Osteocyte (in vitro differentiated cells): ENCODE data around the gene OR1J2. TPM values are rescaled to one million over a fixed set of nuclear protein-coding genes. Genes with fewer than 3 reads are reported as not detected.
A peak's percentile ranks its signal among the peaks of the same experiment; 100 is the strongest.

Experiments
- DNase-seq: peaks from one replicate; pipeline ENCODE4 v3.0.0; 2021; ENCODE audit warnings: mixed read lengths; ENCODE audit not compliant: unreplicated experiment; ENCODE audit errors: extremely low spot score
- H3K27ac Mint-ChIP-seq: one replicate; pipeline ENCODE4 v1.8.0; 2021; ENCODE audit warnings: mild to moderate bottlenecking, mixed read lengths; ENCODE audit not compliant: unreplicated experiment
- H3K27me3 Mint-ChIP-seq: one replicate; pipeline ENCODE4 v1.8.0; 2021; ENCODE audit warnings: mixed read lengths; ENCODE audit not compliant: unreplicated experiment
- H3K36me3 Mint-ChIP-seq: one replicate; pipeline ENCODE4 v1.8.0; 2021; ENCODE audit warnings: mixed read lengths; ENCODE audit not compliant: unreplicated experiment
- H3K4me1 Mint-ChIP-seq: one replicate; pipeline ENCODE4 v1.8.0; 2021; ENCODE audit warnings: mixed read lengths; ENCODE audit not compliant: unreplicated experiment
- H3K4me3 Mint-ChIP-seq: one replicate; pipeline ENCODE4 v1.8.0; 2021; ENCODE audit warnings: mild to moderate bottlenecking, moderate library complexity, mixed read lengths; ENCODE audit not compliant: unreplicated experiment
- H3K9me3 Mint-ChIP-seq: one replicate; pipeline ENCODE4 v1.8.0; 2021; ENCODE audit warnings: mixed read lengths; ENCODE audit not compliant: unreplicated experiment
- long read RNA-seq: library from polyadenylated mRNA; unstranded; transcript quantifications from one replicate; pipeline ENCODE4 v2.0.0, GENCODE V29; 2021
- total RNA-seq: library from RNA; stranded (reverse); gene quantifications from 2 replicates; pipeline ENCODE4 v1.2.1, GENCODE V29; 2021
- TF ChIP-seq, protein P1 (sequence below): fragments of 200-600 bp; sonication (generic); IDR thresholded peaks from 2 replicates; pipeline ENCODE4 v1.5.0; 2021; ENCODE audit warnings: antibody characterized with exemption, mild to moderate bottlenecking, moderate library complexity

OR1J2 gene, protein sequence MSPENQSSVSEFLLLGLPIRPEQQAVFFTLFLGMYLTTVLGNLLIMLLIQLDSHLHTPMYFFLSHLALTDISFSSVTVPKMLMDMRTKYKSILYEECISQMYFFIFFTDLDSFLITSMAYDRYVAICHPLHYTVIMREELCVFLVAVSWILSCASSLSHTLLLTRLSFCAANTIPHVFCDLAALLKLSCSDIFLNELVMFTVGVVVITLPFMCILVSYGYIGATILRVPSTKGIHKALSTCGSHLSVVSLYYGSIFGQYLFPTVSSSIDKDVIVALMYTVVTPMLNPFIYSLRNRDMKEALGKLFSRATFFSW
- not detected in 2 replicates for total RNA-seq
- long read RNA-seq: 0 reads

DNA sequence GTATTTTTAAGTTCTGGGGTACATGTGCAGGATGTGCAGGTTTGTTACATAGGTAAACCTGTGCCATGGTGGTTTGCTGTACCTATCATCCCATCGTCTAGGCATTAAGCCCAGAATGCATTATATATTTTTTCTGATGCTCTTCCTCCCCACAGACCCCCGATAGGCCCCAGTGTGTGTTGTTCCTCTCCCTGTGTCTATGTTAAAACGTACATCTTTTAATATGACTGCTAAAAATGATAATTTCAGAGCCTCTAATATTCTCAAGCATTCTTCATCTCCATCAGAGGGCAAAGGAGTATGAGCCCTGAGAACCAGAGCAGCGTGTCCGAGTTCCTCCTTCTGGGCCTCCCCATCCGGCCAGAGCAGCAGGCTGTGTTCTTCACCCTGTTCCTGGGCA is at the start of gene OR1J2:
Gene OR1J2 (plus strand): TSS at position 301 of the 400 bp plus-strand sequence. CDS start 0 bp downstream, at position 301.
- Mint-ChIP-seq H3K9me3 (no peaks in the 10 kb centered on the region), H3K27ac (no peak within 1 kb of the TSS), H3K4me1 (no peaks in the 10 kb centered on the region), H3K36me3 (no peaks in the 10 kb centered on the region), H3K4me3 (no peak within 1 kb of the TSS), H3K27me3 (peaks cover 50% of the 10 kb centered on the region)
- DNase-seq: no peak
- TF ChIP-seq, protein P1, sequence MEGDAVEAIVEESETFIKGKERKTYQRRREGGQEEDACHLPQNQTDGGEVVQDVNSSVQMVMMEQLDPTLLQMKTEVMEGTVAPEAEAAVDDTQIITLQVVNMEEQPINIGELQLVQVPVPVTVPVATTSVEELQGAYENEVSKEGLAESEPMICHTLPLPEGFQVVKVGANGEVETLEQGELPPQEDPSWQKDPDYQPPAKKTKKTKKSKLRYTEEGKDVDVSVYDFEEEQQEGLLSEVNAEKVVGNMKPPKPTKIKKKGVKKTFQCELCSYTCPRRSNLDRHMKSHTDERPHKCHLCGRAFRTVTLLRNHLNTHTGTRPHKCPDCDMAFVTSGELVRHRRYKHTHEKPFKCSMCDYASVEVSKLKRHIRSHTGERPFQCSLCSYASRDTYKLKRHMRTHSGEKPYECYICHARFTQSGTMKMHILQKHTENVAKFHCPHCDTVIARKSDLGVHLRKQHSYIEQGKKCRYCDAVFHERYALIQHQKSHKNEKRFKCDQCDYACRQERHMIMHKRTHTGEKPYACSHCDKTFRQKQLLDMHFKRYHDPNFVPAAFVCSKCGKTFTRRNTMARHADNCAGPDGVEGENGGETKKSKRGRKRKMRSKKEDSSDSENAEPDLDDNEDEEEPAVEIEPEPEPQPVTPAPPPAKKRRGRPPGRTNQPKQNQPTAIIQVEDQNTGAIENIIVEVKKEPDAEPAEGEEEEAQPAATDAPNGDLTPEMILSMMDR: no peak

DNA sequence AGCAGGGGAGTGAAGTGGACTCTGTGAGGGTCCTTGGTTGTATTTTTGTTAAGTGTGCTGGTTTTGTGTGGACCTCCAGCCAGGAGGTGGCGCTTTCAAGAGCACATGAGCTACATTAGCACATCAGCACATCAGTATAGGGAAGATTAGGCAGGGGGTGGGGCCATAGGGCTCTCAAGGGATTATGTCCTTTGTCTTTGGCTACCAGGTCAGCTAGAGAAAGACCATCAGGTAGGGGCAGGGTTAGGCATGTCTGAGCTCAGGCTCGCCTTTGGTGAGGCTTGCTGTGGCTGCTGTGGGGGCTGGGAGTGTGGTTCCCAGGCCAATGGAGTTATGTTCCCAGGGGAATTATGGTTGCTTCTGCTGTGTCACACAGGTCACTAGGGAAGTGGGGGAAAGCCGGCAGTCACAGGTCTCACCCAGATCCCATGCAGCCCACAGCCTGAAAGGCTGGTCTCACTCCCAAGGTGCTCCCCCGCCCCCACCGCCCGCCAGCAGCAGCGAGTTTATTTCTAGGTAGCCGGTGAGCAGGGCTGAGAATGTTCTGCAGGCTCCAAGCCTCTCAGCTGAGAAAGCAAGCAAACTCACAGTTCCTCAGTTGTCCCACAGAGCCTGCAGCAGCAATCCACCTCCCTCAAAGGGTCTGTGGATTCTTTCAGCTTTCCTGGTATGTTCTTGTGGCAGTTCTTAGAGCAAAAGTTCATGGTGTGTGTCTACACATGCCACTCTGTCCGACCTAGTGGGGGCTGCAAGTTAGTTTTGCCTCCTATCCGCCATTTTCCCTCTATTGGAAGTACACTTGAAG is 46.6 kb upstream of the OR1J2 start:
- H3K4me1 Mint-ChIP-seq: peaks cover 20% of the 10 kb centered on the region
- no peaks in the 10 kb centered on the region for H3K36me3 Mint-ChIP-seq
- TF ChIP-seq, protein P1: no peak
- H3K27me3 Mint-ChIP-seq: peaks cover 77% of the 10 kb centered on the region
- H3K9me3 Mint-ChIP-seq: peaks cover 6% of the 10 kb centered on the region
- peak overlapping the region; percentile 53 for H3K27ac Mint-ChIP-seq
- DNase-seq: no peak
- H3K4me3 Mint-ChIP-seq: peak overlapping the region; percentile 77

DNA sequence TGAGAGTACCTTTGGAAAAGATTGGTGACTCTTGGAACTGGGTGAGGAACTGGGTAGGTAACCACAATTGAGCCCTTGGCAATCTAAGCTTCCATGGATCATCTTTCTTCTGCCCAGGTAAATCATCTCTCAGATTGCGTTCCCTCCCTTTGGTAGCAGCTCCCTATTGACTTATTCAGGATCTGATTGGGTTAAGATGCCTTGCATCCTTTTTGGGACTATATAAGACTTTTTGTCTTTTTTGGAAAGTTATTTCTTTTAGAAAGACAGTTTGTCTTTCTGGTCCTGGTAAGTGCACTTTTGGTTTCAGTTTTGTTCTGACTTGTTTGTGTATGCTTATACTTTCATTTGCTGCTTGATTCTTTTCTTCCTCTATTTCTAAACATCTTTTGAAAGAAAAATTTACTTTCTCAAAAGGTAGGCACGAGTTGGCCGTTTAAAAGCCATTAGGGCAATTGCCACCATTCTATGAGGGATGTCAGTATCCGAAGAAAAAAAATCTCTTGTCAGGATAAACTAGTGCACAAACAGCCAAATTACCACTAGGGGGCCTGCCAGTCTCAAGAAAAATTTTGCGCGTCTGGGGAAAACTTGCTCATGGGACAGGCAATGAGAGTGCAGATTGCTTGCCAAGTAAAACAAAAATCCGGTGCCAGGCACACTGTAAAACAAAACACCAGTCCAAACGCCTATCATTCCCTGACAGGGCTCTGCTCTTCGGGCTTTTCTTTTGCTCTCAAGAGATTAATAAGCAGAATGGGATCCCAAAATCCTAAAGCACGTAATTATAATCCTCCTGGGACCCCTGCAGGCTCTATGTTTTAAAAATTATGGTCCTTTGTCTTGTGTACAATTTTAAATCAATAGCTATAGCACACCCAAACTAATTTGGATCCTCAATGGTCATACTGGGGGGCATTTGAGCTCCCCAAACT is 45.7 kb upstream of the OR1J2 start:
- TF ChIP-seq, protein P1: peak; percentile 85
- H3K27ac Mint-ChIP-seq: peak overlapping the region; percentile 53
- peaks cover 20% of the 10 kb centered on the region for H3K4me1 Mint-ChIP-seq
- DNase-seq: peak; percentile 91
- peaks cover 6% of the 10 kb centered on the region for H3K9me3 Mint-ChIP-seq
- no peaks in the 10 kb centered on the region for H3K36me3 Mint-ChIP-seq
- H3K4me3 Mint-ChIP-seq: peak overlapping the region; percentile 77
- H3K27me3 Mint-ChIP-seq: peaks cover 80% of the 10 kb centered on the region

DNA sequence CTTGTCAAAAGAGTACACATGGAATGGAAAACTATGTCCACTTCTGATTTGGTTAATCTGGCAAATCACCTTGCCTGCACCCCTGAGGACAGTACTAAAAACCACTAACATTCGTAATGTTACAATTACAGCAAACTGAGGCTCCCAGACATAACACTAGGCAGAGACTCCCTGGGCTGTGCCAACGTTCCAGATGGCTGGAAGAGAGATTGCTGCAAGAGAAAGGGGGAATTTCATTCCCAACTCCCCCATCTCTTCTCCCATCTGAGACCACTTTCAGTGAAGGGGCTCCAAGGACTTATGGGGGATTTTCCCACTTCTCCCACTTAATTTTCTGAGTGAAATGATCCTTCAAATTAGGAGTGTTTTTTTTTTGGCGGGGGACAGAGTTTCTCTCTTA is 44.1 kb upstream of the OR1J2 start:
- peaks cover 71% of the 10 kb centered on the region for H3K27me3 Mint-ChIP-seq
- H3K9me3 Mint-ChIP-seq: no peaks in the 10 kb centered on the region
- no peak overlapping the region for H3K27ac Mint-ChIP-seq
- no peak overlapping the region for H3K4me3 Mint-ChIP-seq
- peaks cover 20% of the 10 kb centered on the region for H3K4me1 Mint-ChIP-seq
- DNase-seq: no peak
- TF ChIP-seq, protein P1: no peak
- H3K36me3 Mint-ChIP-seq: no peaks in the 10 kb centered on the region
